Tibial nerve (tissue), 4 donors: ENCODE data around the gene SLC25A17. TPM values are rescaled to one million over a fixed set of nuclear protein-coding genes. Genes with fewer than 3 reads are reported as not detected.

Source experiments
- DNase-seq, 2 donors: peaks; one replicate each; pipeline ENCODE4 v3.0.0-alpha.2; 2019; ENCODE audit warnings: low spot score in 2 of 2
- H3K27ac ChIP-seq, 4 donors: fragments of 200-600 bp; sonication (generic) in 3 of 4; one replicate each; pipeline ENCODE4 v1.5.1; 2017 to 2019; ENCODE audit warnings: mild to moderate bottlenecking in 1 of 4
- H3K27me3 ChIP-seq, 2 donors: fragments of 200-600 bp; sonication (generic) in 1 of 2; one replicate each; pipeline versions ENCODE4 v1.5.1 to v1.6.0; 2017 to 2019
- H3K36me3 ChIP-seq, 3 donors: fragments of 200-600 bp; sonication (generic); one replicate each; pipeline ENCODE4 v1.5.1; 2018 to 2019
- H3K4me1 ChIP-seq, 4 donors: fragments of 200-600 bp; sonication (generic) in 3 of 4; one replicate each; pipeline ENCODE4 v1.5.1; 2017 to 2019
- H3K4me3 ChIP-seq, 4 donors: fragments of 200-600 bp; sonication (generic) in 3 of 4; one replicate each; pipeline ENCODE4 v1.5.1; 2017 to 2019; ENCODE audit warnings: mild to moderate bottlenecking in 1 of 4, moderate library complexity in 1 of 4
- H3K9me3 ChIP-seq, 4 donors: fragments of 200-600 bp; sonication (generic) in 3 of 4; one replicate each; pipeline ENCODE4 v1.5.1; 2017 to 2019
- CTCF ChIP-seq, 5 experiments: fragments of 200-600 bp in 3 of 5; fragments of 450-650 bp in 2 of 5; sonication (generic) in 3 of 5; IDR thresholded peaks; one replicate each; pipeline ENCODE4 v1.5.1; 2016 to 2019; ENCODE audit warnings: antibody characterized with exemption in 5 of 5, mild to moderate bottlenecking in 3 of 5, moderate library complexity in 2 of 5
- EP300 ChIP-seq, 2 donors: sonication (generic); formaldehyde crosslinking; IDR thresholded peaks; one replicate each; pipeline ENCODE4 v1.6.1; 2017; ENCODE audit warnings: antibody characterized with exemption in 2 of 2, mild to moderate bottlenecking in 1 of 2
- POLR2A ChIP-seq, 2 donors: fragments of 450-650 bp; IDR thresholded peaks; one replicate each; pipeline ENCODE4 v1.6.1; 2017; ENCODE audit warnings: antibody characterized with exemption in 2 of 2, mild to moderate bottlenecking in 2 of 2, moderate library complexity in 2 of 2
- WGBS, 2 donors: methylation state at CpG; one replicate each; pipeline ENCODE4 v1.1.5; 2018; 5-methylcytosine and 5-hydroxymethylcytosine counted together
- total RNA-seq, 4 donors: library from RNA; depleted of rRNA; stranded (reverse); fragments of >200 nt; gene quantifications; one replicate each; pipeline ENCODE4 v1.1.0, GENCODE V29; 2016

The SLC25A17 gene
- total RNA-seq, 4 donors from 2014 or later, result 19.3 to 34.1 (median 21.4) TPM

- no peaks in the 10 kb centered on the region for H3K27me3 ChIP-seq
- no peaks in the 10 kb centered on the region for H3K9me3 ChIP-seq
- no peak for DNase-seq
- H3K36me3 ChIP-seq, result no peaks in the 10 kb centered on the region
- no peak overlapping the region for H3K27ac ChIP-seq
- WGBS, 2 donors, result 73 to 79% methylated on average over 11 of the region's 11 CpGs
- H3K4me3 ChIP-seq, result no peak overlapping the region
- peaks cover 0 to 6% (median under 1%) of the 10 kb centered on the region in 4 donors for H3K4me1 ChIP-seq
- TF ChIP-seq CTCF (IDR thresholded peaks at IDR 0.05) (no peak), EP300 (IDR thresholded peaks at IDR 0.05) (no peak), POLR2A (IDR thresholded peaks at IDR 0.05) (no peak)
These were observed 91.8 kb downstream of the SLC25A17 start for GRCh38 chr22:40727070-40727963.

DNA sequence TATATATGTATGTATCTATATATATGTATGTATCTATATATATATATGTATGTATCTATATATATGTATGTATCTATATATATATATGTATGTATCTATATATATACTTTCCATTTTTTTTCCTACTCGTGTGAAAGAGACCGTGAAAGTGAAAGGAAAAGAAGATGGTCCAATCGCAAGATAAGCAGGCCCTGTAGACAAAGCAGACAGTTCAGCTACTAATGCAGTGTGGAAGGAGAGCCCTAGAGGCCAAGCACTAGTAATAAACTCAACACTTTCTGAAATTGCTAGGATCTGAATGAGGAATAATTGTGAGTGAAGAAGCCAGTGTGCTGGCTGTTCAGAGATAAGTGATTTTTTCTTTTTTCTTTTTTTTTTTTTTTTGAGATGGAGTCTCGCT lies 92.6 kb downstream of the SLC25A17 start:
- Histone ChIP-seq H3K36me3 (no peaks in the 10 kb centered on the region), H3K9me3 (no peaks in the 10 kb centered on the region), H3K4me1 (peaks cover 0 to 4% (median 1%) of the 10 kb centered on the region in 4 donors), H3K4me3 (no peak overlapping the region), H3K27ac (no peak overlapping the region), H3K27me3 (no peaks in the 10 kb centered on the region)
- TF ChIP-seq EP300 (IDR thresholded peaks at IDR 0.05) (no peak), CTCF (IDR thresholded peaks at IDR 0.05) (no peak), POLR2A (IDR thresholded peaks at IDR 0.05) (no peak)
- WGBS, 2 donors, result 48 to 62% methylated on average over 4 of the region's 4 CpGs
- no peak for DNase-seq

DNA sequence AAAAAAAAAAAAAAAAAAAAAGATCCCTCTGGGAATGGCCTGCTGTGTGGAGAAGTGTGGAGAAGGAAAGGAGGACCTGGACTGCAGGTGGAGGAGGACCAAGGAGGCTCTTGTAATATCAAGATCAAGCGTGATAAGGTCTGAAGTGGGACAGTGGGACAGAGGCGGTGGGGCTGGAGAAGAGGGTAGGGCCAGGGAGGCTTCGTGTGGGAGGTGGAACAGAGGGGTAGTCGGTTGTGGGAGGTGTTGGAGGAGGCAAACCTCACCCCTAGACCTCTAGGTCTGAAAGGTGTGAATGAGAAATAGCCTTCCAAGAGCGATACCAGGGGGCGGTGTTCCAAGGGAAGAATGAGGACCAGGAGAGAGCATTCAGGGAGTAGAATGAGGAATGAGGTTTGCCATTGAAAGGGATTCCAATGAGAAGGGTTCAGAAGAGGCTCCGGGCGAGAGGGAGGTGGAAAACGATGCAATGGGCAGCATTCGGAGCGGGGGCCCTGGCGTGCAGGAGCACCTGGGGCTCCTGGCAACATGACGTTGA lies 95.7 kb downstream of the SLC25A17 start:
- 88 to 94% methylated on average over 13 of the region's 13 CpGs for WGBS, 2 donors
- no peak for TF ChIP-seq POLR2A (IDR thresholded peaks at IDR 0.05)
- TF ChIP-seq CTCF (IDR thresholded peaks at IDR 0.05), result no peak
- TF ChIP-seq EP300 (IDR thresholded peaks at IDR 0.05), result no peak
- H3K9me3 ChIP-seq, result no peaks in the 10 kb centered on the region
- H3K27me3 ChIP-seq, result no peaks in the 10 kb centered on the region
- H3K27ac ChIP-seq, result no peak overlapping the region
- DNase-seq, result no peak
- H3K4me3 ChIP-seq, result no peak overlapping the region
- H3K4me1 ChIP-seq, result peaks cover 0 to 14% (median 2%) of the 10 kb centered on the region in 4 donors
- no peaks in the 10 kb centered on the region for H3K36me3 ChIP-seq

DNA sequence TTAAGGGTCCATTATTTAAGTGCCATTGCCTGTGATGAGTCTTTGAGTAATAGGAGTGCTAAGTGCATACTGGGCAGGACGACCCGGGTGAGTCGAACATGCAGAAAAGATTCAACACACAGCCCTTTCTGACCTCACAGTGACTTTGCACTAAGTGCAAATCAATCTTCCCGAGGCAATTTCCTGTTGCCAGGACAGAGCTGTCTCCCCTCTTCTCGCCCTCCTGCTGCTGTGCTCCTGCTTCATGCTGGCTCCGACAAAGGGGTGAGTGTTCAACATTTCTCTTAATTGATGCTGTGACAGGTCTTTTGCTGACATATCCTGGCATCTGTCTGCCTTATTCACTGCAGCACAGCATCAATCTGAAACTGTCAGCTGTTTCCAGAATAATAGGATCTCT lies 97.9 kb downstream of the SLC25A17 start:
- Histone ChIP-seq H3K27me3 (no peaks in the 10 kb centered on the region), H3K4me3 (no peak overlapping the region), H3K4me1 (peaks cover 0 to 14% (median 0%) of the 10 kb centered on the region in 4 donors), H3K27ac (no peak overlapping the region), H3K36me3 (no peaks in the 10 kb centered on the region), H3K9me3 (no peaks in the 10 kb centered on the region)
- no peak for DNase-seq
- TF ChIP-seq EP300 (IDR thresholded peaks at IDR 0.05) (no peak), CTCF (IDR thresholded peaks at IDR 0.05) (no peak), POLR2A (IDR thresholded peaks at IDR 0.05) (no peak)
- WGBS, 2 donors, result 3 to 13% methylated on average over 6 of the region's 6 CpGs
